IMR-90 (cell line): ENCODE results near the gene IL21R. TPM values are rescaled to one million over a fixed set of nuclear protein-coding genes. Genes with fewer than 3 reads are reported as not detected.

Source experiments
- ATAC-seq: fragments of 200-7000 bp; cut with Tn5 transposase; 2 replicates; pipeline ENCODE4 v1.9.1; 2020; ENCODE audit warnings: low read depth, mild to moderate bottlenecking, moderate library complexity
- BruUV-seq: library from RNA; stranded (reverse); fragments of 400-500 nt; replicated peaks from 2 replicates; lab custom pipeline; 2021; lab: Mats Ljungman, UMichigan
- CTCF ChIA-PET: fragments of 300-600 bp; formaldehyde crosslinking; extraction: SDS; loops from one replicate; lab custom pipeline; 2021; ENCODE audit warnings: antibody characterized with exemption; lab: Yijun Ruan, JAX
- POLR2A ChIA-PET: fragments of 300-600 bp; sonication (Branson Sonifier 250); formaldehyde crosslinking; loops from one replicate; lab custom pipeline; 2022; ENCODE audit warnings: antibody characterized with exemption; ENCODE audit not compliant: unreplicated experiment; lab: Charles Lee
- DNase-seq: peaks from one replicate; pipeline ENCODE4 v3.0.0; 2013
- H2AFZ ChIP-seq: replicated peaks from 2 replicates; pipeline ENCODE3; 2013; ENCODE audit warnings: low read length, mild to moderate bottlenecking; ENCODE audit not compliant: poor library complexity
- H2AK5ac ChIP-seq: 2 replicates; pipeline ENCODE4 v1.6.1; 2013; ENCODE audit warnings: low read depth, low read length, inconsistent platforms
- H2AK9ac ChIP-seq: replicated peaks from 2 replicates; pipeline ENCODE3; 2013; ENCODE audit warnings: mild to moderate bottlenecking, low read depth, low read length, moderate library complexity; ENCODE audit not compliant: poor library complexity
- H2BK120ac ChIP-seq: 2 replicates; pipeline ENCODE4 v1.6.1; 2013; ENCODE audit warnings: low read depth, low read length, inconsistent platforms
- H2BK15ac ChIP-seq: 3 replicates; pipeline ENCODE4 v1.6.1; 2013; ENCODE audit warnings: low read depth, low read length, inconsistent platforms
- H2BK20ac ChIP-seq: 2 replicates; pipeline ENCODE4 v1.6.1; 2013; ENCODE audit warnings: low read depth, mild to moderate bottlenecking, inconsistent platforms, low read length, moderate library complexity
- H2BK5ac ChIP-seq: 2 replicates; pipeline ENCODE4 v1.6.1; 2013; ENCODE audit warnings: mild to moderate bottlenecking, low read depth, low read length, inconsistent platforms; ENCODE audit not compliant: poor library complexity, severe bottlenecking
- H3K14ac ChIP-seq: replicated peaks from 2 replicates; pipeline ENCODE4 v1.6.1; 2013; ENCODE audit warnings: low read depth, low read length, inconsistent platforms
- H3K18ac ChIP-seq: 2 replicates; pipeline ENCODE4 v1.6.1; 2013; ENCODE audit warnings: low read depth, low read length, control low read depth
- H3K23ac ChIP-seq: 2 replicates; pipeline ENCODE4 v1.6.1; 2013; ENCODE audit warnings: low read depth, low read length, inconsistent platforms
- H3K27ac ChIP-seq: 2 replicates; pipeline ENCODE4 v1.5.1; 2013; ENCODE audit warnings: mild to moderate bottlenecking, control low read depth, low read length; ENCODE audit not compliant: insufficient read depth
- H3K27me3 ChIP-seq: 2 replicates; pipeline ENCODE4 v1.6.1; 2013; ENCODE audit warnings: low read length; ENCODE audit not compliant: control insufficient read depth, insufficient read depth
- H3K36me3 ChIP-seq: 2 replicates; pipeline ENCODE4 v1.6.1; 2013; ENCODE audit warnings: low read length, mixed read lengths; ENCODE audit not compliant: control insufficient read depth, insufficient read depth
- H3K4ac ChIP-seq: 2 replicates; pipeline ENCODE4 v1.6.1; 2013; ENCODE audit warnings: low read depth, low read length, inconsistent platforms
- H3K4me1 ChIP-seq: 2 replicates; pipeline ENCODE4 v1.6.1; 2013; ENCODE audit warnings: low read length, mixed read lengths; ENCODE audit not compliant: control insufficient read depth, insufficient read depth
- H3K4me2 ChIP-seq: 2 replicates; pipeline ENCODE4 v1.6.1; 2013; ENCODE audit warnings: low read depth, mild to moderate bottlenecking, control low read depth, low read length, moderate library complexity
- H3K4me3 ChIP-seq: 2 replicates; pipeline ENCODE4 v1.5.1; 2013; ENCODE audit warnings: low read depth, mild to moderate bottlenecking, control low read depth, low read length, moderate library complexity; ENCODE audit not compliant: insufficient read depth
- H3K56ac ChIP-seq: 2 replicates; pipeline ENCODE4 v1.6.1; 2013; ENCODE audit warnings: low read length, inconsistent platforms; ENCODE audit not compliant: insufficient read depth; ENCODE audit errors: extremely low read depth
- H3K79me1 ChIP-seq, 2 experiments: 2 replicates each; pipeline ENCODE4 v1.6.1; 2013; ENCODE audit warnings: low read length in 2 of 2, inconsistent platforms in 1 of 2, low read depth in 1 of 2
- H3K9ac ChIP-seq: 2 replicates; pipeline ENCODE4 v1.6.1; 2013; ENCODE audit warnings: low read depth, low read length, control low read depth
- H3K9me1 ChIP-seq: 2 replicates; pipeline ENCODE4 v1.6.1; 2013; ENCODE audit warnings: low read length, inconsistent platforms; ENCODE audit not compliant: insufficient read depth
- H3K9me3 ChIP-seq: 2 replicates; pipeline ENCODE4 v1.6.1; 2013; ENCODE audit warnings: low read length; ENCODE audit not compliant: control insufficient read depth, insufficient read depth
- H4K20me1 ChIP-seq: 2 replicates; pipeline ENCODE4 v1.6.1; 2013; ENCODE audit warnings: low read length, inconsistent platforms; ENCODE audit not compliant: insufficient read depth
- H4K5ac ChIP-seq: 2 replicates; pipeline ENCODE4 v1.6.1; 2013; ENCODE audit warnings: mild to moderate bottlenecking, low read depth, low read length, control low read depth
- H4K8ac ChIP-seq, 2 experiments: 2 replicates each; pipeline ENCODE4 v1.6.1; 2013; ENCODE audit warnings: low read depth in 2 of 2, low read length in 2 of 2, control low read depth in 1 of 2, inconsistent platforms in 1 of 2
- H4K91ac ChIP-seq: 2 replicates; pipeline ENCODE4 v1.6.1; 2013; ENCODE audit warnings: low read depth, low read length, inconsistent platforms; ENCODE audit not compliant: insufficient read depth
- BHLHE40 ChIP-seq: fragments of 150-350 bp; IDR thresholded peaks from 2 replicates; pipeline ENCODE4 v1.6.1; 2016; ENCODE audit warnings: mild to moderate bottlenecking, low read depth, low read length
- CEBPB ChIP-seq: IDR thresholded peaks from 2 replicates; pipeline ENCODE4 v1.6.1; 2012; ENCODE audit warnings: low read depth, low read length, improper control_type of control experiment
- POLR2A ChIP-seq: IDR thresholded peaks from 2 replicates; pipeline ENCODE4 v1.6.1; 2012; ENCODE audit warnings: mild to moderate bottlenecking, low read depth, low read length
- RAD21 ChIP-seq: IDR thresholded peaks from 2 replicates; pipeline ENCODE4 v1.6.1; 2012; ENCODE audit warnings: low read length, improper control_type of control experiment
- RCOR1 ChIP-seq: IDR thresholded peaks from 2 replicates; pipeline ENCODE4 v1.6.1; 2012; ENCODE audit warnings: mild to moderate bottlenecking, low read length, improper control_type of control experiment; ENCODE audit not compliant: insufficient replicate concordance
- USF2 ChIP-seq: fragments of 150-350 bp; IDR thresholded peaks from 2 replicates; pipeline ENCODE4 v1.6.1; 2017; ENCODE audit warnings: mild to moderate bottlenecking, antibody characterized with exemption, low read length, low read depth
- WGBS, 2 experiments: methylation state at CpG; one replicate each; pipeline versions ENCODE4 v1.1.5 to v1.1.7; 2013; ENCODE audit warnings: missing lambda C conversion rate in 2 of 2; ENCODE audit not compliant: insufficient read length in 1 of 2; ENCODE audit errors: extremely low coverage in 2 of 2; 5-methylcytosine and 5-hydroxymethylcytosine counted together
- dilution Hi-C: fragments of 300-500 bp; cut with HindIII; formaldehyde crosslinking; loops from one replicate; pipeline ENCODE4 v1.14.3; 2018; ENCODE audit warnings: low sequenced_read_pairs; ENCODE audit not compliant: unreplicated experiment
- in situ Hi-C: fragments of 300-500 bp; cut with MboI; formaldehyde crosslinking; loops from 3 replicates; pipeline ENCODE4 v1.14.3; 2019; ENCODE audit warnings: low sequenced_read_pairs, inconsistent platforms, mixed read lengths
- intact Hi-C: fragments of 100-400 bp; cut with micrococcal nuclease; formaldehyde crosslinking; loops from 2 replicates; pipeline ENCODE4 v1.10.0; 2022
- polyA plus RNA-seq, 3 experiments: library from polyadenylated mRNA; depleted of rRNA; stranded (reverse); fragments of >200 nt; gene quantifications; 2 replicates each; pipeline ENCODE4 v1.2.3, GENCODE V29; 2012; ENCODE audit warnings: low replicate concordance in 1 of 3
- total RNA-seq: library from RNA; depleted of rRNA; stranded (reverse); fragments of >200 nt; gene quantifications from 2 replicates; pipeline ENCODE4 v1.2.3, GENCODE V29; 2012

The IL21R gene
- total and polyA plus RNA-seq, 2 of the 4 experiments (the other 2 are of a cell fraction) = 0.72 to 0.97 TPM

DNA sequence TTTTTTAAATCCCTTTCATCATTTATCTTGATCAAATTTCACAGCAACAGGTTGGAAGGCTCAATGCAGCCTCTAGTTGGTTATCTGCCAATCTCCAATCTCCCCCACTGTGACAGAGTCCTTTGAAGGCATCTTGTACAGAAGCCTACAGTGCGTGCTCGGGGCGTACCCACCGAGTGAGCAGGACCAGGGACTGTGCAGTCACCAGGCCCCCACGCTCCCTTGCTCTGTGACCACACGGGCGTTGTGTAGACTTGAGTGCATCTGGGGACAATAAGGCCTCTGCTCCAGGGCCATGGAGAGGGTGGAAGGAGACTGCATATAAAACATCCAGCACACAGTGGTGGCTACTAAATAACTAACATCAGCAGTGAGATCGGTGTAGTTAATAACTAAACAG, 84.4 kb downstream of the IL21R start:
- 0 out of 2 replicates have a peak, but pooled peaks cover 8% of the 10 kb centered on the region for H3K9me1 ChIP-seq
- no peak overlapping the region for H4K5ac ChIP-seq
- ATAC-seq = no peak
- dilution Hi-C loops (no loop called here), in situ Hi-C loops (no loop called here), intact Hi-C loops (no loop called here)
- no peak overlapping the region for H3K27ac ChIP-seq
- H3K4me3 ChIP-seq = no peak overlapping the region
- no CpG with 5 or more reads among the region's 8 CpGs for WGBS, 2 experiments
- no peak overlapping the region for H2BK15ac ChIP-seq
- H3K9me3 ChIP-seq = no peaks in the 10 kb centered on the region
- H3K27me3 ChIP-seq = no peaks in the 10 kb centered on the region
- H3K14ac ChIP-seq = no peak overlapping the region
- ChIA-PET CTCF (no interaction called here), POLR2A (no interaction called here)
- no peak overlapping the region for H2AFZ ChIP-seq
- no peak overlapping the region for H2BK20ac ChIP-seq
- DNase-seq = no peak
- H2AK9ac ChIP-seq = no peak overlapping the region
- no peak overlapping the region for H3K4me2 ChIP-seq
- no peak overlapping the region for H4K8ac ChIP-seq
- no peak overlapping the region for H3K18ac ChIP-seq
- no peak for TF ChIP-seq CEBPB
- no peak for TF ChIP-seq USF2
- no peak for TF ChIP-seq BHLHE40
- no peak for TF ChIP-seq RAD21
- TF ChIP-seq POLR2A = no peak
- no peak for TF ChIP-seq RCOR1
- H2AK5ac ChIP-seq = no peak overlapping the region
- no peaks in the 10 kb centered on the region for H3K4me1 ChIP-seq
- H3K23ac ChIP-seq = no peak overlapping the region
- no peak overlapping the region for H3K56ac ChIP-seq
- H2BK120ac ChIP-seq = no peak overlapping the region
- H3K9ac ChIP-seq = no peak overlapping the region
- peaks cover 85% of the 10 kb centered on the region for H3K36me3 ChIP-seq
- no peaks in the 10 kb centered on the region for H4K20me1 ChIP-seq
- no TSS peak for BruUV-seq
- H3K4ac ChIP-seq = no peak overlapping the region
- no peak overlapping the region for H4K91ac ChIP-seq
- no peak overlapping the region for H2BK5ac ChIP-seq
- peaks cover 0 to 4% of the 10 kb centered on the region in 2 experiments; a peak in 2 of 4 replicates for H3K79me1 ChIP-seq
